D341Med (cell line): ENCODE results near the gene LRRC10B.
"Not testable (repeated sequence)": the region's sequence is repeated elsewhere in the genome, so short reads cannot be mapped to it uniquely, and the experiment has no call there.

Experiments used
- DNase-seq: peaks from one replicate; pipeline ENCODE4 v3.0.0; 2012; ENCODE audit warnings: low spot score

The LRRC10B gene

DNA sequence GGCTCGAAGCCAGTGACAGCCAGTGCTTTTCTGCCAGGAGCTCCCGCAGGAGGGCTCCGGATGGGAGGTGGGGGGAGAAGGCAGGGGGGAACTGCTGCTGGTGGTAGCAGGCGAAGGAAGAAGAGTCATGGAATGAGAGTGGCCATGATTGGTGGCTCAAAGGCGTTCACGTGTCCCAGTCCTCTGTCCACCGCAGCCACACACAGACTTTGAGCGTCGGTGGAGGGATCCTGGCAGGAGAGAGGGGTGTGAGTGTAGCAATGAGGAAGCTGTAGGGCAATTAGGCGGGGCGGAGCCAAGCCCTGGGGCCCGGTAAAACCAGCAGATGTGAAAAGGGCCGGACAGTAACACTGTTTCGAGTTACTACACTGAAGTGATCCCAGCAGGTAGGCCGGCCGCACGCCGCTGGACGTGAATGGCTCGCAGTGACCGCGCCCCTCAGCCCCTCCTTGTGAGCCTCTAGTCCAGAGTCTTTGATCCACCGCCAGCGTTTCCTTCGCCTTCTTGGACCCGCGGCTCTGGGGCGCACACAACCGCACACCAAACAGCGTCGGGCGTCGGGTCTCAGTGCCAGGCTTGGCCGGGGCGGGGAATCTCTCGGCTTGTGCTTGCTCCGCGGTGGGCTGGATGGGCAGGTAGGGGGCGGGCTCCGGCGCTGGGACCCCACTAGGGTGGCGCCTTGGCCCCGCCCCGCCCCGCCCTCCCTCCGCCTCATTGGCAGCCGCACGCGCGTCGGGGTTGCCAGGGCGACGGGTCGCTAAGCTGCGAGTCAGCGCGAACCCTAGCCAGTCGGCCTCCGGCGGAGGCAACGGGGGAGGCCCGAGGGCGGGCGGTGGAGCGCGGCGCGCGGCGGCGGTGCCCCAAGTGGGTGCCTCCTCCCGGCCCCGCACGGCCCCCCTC is at the start of gene LRRC10B:
Gene LRRC10B (plus strand): TSS at position 788 of the 900 bp plus-strand sequence. CDS start 250 bp downstream, outside the sequence.
- DNase-seq = peak; percentile 91

DNA sequence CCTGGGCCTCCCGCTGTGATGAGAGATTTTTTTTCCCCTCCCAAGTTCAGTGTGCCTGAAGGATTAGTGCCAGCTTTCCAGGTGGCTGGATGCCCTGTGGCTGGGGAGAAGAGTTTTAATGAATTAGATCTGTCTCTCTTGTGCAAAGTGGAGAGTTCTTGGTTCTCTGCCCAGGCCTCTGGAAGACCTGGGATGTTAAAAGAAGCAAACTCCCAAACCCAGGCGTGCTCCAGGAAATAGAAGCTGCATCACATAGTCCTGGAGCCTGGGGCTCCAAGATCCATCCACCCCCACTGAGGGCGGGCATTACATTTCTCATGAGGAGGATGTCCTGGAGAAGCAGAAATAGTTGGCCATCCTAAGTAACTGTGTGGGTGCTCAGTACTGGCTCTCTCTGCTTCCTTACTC is 48.1 kb upstream of the LRRC10B start:
- peak; percentile 68 for DNase-seq

DNA sequence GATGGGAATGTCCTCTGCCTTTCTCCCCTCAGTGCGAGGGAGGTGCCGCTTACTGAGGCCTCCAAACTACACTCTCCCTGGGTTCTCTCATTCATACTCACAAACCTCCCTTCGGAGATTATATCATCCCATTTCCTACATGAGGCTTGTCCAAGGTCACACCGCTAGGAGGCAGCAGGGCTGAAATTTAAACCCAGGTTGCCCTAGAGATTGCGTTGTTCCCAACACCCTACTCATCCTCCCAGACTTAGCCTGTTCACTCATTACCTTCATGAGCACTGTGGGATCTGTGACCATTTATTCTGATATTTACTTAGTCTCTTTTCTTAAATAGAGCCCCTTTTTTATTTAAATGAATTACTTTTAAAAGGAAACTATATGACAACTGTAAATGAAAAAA is 47.6 kb upstream of the LRRC10B start:
- DNase-seq = no peak

DNA sequence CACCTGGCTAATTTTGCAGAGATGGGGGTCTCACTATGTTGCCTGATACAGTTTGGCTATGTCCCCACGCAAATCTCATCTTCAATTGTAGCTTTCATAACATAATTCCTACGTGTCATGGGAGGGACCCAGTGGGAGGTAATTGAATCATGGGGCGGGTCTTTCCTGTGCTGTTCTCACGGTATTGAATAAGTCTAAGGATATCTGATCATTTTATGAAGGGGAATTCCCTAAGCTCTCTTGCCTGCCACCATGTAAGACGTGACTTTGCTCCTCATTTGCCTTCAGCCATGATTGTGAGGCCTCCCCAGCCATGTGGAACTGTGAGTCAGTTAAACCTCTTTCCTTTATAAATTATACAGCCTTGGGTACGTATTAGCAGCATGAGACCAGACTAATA is 40.9 kb upstream of the LRRC10B start:
- not testable (repeated sequence) for DNase-seq

DNA sequence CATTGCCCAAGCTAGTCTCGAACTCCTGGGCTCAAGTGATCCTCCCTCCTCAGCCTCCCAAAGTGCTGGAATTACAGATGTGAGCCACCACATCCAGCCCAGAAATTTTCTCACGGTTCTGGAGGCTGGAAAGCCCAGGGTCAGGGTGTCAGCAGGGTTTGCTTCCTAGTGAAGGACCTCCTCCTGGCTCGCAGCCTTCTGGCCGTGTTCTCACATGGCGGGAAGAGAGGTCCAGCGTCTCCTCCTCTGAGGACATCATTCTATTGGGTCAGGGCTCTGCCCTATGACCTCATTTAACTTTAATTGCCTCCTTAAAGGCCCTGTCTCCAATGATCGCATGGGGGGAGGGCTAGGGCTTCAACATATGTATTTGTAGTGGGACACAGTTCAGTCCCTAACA is 40.5 kb upstream of the LRRC10B start:
- DNase-seq = no peak

DNA sequence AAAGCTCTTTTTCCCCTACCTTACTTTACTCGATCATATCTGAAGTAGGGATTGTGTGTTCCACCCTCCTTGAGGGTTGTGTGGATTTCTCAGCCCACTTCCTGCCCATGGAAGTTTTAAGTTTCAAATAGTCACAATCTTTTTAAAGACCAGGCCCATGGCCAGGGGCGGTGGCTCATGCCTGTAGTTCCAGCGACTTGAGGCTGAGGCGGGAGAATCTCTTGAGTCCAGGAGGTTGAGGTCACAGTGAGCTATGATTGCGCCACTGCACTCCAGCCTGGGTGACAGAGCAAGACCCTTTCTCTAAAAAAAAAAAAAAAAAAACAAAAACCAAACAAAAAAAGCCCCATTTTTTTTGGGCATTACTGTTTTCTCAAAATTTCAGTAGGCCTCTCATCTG is 36.3 kb upstream of the LRRC10B start:
- DNase-seq = no peak

DNA sequence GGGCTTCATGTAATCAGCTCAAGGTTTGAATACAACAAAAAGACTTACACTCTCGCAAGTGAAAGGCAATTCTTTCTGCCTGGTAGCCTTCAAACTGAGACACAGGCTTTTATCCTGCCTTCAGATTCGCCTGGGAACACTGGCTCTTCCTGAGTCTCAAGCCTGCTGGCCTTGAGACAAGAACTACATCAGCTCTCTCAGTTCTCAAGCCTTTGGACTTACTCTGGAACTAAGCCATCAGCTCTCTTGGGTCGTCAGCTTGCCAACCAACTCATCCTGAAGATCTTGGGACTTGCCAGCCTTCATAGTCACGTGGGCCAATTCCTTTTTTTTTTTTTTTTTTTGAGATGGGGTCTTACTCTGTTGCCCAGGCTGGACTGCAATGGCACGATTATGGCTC is 35.7 kb upstream of the LRRC10B start:
- no peak for DNase-seq

DNA sequence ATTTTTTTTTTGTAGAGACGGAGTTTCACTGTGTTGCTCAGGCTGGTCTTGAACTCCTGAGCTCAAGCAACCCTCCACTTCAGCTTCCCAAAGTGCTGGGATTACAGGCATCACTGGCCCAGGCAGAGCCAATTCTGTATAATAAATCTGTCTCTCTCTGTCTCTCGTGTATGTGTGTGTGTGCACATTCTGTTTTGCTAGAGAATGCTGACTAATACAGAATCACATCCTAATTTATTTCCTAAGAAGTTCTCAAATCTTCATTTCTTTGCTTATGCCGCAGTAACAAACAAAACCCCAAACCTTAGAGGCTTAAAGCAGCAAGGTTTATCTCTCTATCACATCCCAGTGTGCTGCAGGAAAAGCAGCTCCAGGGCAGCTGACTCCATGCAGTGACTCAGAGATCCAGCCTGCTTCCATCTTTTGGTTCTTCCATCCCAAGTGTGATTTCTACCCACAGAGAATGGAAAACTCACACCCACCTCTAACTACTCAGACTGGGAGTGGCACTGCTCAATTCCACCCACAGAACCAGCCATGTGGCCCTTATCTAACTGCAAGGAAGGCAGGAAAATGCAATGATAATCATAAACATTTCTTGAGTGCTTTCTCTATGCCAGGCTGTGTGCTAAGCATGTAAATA is 35.1 kb upstream of the LRRC10B start:
- no peak for DNase-seq

DNA sequence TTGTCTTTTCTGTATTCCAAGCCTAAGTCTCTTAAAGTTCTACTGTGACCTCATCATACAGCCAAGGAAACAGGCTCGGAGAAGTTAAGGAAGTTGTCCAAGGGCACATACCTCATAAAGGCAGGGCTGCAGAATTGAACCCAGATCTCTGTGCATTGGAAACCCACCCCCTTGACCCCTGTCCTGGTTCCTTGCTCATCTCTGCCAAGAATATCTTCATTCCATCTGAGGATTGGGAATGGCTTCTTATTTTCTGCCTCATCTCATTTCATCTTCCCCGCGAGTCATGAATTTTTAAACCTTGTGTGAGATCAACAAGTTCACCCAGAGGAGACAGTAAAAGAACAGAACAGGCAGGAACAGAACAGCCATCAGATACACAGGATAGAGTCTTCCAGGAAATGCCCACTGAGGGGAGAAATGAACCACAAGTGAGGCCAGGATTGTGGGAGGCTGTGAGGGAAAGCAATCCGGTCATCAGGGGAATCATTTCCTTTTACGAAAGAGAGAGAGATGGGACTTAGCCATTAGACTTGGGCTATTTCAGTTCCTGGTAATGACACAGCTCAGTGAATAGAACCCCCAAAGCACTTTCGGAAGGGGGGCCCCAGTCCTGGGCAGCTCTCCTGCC is 34.4 kb upstream of the LRRC10B start:
- no peak for DNase-seq

DNA sequence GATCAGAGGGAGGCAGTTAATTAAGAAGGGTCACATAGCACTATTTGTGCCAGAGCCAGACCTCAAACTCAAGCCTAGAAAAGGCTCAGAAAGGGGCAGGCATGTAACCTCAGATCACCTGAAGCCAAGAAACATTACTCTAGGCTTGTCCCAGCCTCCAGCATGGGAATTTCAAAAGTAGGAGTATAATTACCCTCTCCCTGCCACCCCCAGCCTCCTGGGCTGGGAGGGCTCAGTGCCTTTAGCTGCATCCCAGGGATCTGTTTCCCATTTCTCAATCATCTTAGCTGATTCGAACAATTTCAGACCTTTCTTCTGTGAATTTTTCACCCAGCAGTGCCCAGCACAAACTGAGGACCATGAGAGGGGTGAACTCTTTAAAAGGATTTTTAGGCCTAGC is 33.1 kb upstream of the LRRC10B start:
- DNase-seq = no peak

DNA sequence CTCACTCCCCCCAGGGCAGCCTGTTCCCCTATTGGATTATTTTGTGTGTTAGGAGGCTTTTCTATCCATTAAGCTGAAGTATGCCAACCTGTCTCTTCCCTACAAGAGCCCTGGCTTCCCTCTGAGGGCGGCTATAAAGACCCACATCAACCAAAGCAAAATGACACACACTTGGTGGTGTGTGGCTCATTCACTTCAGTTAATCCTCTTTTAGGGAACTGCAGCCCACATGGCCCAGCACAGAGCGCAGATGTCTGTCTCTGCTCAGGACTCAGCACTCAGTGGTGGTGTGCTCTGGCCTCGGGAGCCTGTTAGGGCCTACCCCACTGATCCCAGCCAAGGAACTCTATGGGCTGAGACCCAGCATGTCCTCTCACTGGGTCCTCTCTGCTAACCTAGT is 32.2 kb upstream of the LRRC10B start:
- peak; percentile 42 for DNase-seq

DNA sequence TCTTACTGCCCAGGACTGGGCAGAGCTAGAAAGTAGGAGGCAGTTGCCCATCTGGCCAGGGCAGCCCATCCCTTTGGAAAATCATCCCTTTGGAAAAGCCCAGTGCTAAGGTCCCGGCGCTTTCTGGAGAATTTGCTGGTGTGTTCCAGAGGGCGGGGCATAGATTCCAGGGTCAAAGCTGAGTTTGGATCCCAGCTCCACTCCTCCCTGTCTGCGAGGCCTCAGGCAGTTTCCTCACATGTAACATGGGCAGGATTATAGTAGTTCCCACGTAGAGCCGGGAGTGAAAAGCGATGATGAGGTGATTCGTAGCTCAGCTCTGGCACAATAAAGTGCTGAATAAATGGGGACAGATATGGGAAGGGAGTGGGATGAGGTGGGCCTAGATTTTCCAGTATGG is 31.4 kb upstream of the LRRC10B start:
- no peak for DNase-seq

DNA sequence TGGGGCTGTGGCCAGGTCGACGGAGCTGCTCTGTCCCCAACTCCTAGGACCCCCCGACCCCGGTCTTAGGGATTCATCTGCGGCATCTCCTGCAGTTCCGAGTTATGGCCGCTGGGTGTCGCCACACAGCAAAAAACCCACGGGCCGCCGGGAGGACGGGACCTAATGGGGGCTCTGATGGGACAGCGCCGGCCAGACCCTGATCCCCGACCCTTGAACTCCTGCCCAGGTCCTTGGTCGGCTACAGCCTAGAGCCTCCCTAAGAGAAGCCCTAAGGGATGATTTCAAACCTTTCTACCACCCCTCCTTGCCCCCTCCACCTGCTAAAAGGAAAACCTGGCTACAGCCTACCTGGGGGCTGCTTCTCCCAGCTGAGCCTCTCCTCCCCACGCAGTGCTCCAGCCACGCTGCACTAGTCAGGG is 30.8 kb upstream of the LRRC10B start:
- DNase-seq = peak; percentile 85

DNA sequence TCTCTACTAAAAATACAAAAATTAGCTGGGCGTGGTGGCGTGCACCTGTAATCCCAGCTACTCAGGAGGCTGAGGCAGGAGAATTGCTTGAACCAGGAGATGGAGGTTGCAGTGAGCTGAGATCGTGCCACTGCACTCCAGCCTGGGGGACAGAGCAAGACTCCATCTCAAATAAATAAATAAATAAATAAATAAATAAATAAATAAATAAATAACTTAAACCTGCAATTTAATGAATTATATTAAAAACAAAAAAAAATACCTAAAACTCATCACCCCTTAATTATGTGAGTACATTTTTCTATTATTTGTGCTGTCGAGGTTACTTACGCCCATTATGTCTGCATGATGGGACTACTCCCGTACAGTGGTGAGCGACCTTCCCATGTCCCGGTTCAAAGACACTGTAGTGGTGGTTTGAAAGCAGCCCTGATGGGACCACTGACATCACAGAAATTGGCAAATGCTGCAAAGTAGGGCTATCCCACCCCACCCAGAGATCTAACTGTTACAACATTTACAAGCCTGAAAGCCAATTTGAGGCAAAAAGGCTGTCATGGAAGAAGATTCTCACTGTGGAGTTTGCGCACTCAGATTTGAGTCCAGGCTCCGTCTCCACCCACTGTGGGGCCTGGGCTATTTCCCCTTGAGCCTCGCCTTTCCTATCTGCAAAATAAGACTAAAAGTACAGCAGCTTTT is 29.0 kb upstream of the LRRC10B start:
- not testable (repeated sequence) for DNase-seq

DNA sequence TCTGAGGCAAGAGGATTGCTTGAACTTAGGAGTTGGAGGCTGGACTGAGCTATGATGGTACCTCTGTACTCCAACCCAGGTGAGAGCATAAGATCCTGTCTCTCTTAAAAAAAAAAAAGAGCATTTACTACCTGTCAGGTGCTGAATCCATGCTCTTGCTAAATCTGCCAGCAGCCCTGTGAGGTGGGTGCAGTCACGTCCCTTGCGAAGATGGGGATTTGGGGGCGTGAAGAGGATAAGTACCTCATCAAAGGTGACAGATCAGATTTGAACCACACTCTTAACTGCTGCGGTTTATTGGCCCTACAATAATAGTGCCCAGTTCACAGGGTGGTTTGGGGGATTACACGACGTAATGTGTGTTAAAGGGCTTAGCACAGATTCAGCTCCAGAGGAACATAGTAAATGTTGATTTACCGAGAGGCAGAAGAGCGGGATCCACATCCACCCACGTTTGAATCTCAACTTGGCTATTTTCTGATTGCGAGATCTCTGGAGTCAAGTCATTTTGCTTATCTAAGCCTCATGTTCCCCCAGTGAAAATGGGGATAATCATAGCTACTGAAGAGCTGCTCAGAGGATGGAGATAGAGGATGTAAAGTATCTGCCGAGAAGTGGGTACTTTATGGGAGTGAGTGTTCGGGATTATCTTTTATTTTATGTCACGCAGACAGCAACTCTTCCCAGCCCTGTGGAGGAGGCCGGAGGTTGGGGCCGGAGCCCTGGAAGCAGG is 28.1 kb upstream of the LRRC10B start:
- no peak for DNase-seq

DNA sequence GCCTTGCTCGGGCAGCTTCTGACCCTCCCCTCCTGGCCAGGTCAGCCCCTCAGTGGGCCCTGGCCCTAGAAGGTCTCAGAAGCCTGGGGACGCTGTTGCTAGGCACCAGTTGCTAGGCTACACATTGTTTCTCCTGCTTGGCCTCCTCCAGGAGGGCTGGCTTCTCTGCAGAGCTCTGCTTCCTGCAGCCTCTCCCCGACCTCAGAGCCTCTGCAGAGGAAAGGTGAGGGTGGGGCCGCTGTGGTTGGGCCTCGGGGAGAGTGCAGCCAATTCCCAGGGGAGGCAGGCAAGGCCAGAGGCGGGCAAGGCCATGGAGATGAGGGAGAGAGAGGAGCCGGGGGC is 27.6 kb upstream of the LRRC10B start:
- peak; percentile 56 for DNase-seq

DNA sequence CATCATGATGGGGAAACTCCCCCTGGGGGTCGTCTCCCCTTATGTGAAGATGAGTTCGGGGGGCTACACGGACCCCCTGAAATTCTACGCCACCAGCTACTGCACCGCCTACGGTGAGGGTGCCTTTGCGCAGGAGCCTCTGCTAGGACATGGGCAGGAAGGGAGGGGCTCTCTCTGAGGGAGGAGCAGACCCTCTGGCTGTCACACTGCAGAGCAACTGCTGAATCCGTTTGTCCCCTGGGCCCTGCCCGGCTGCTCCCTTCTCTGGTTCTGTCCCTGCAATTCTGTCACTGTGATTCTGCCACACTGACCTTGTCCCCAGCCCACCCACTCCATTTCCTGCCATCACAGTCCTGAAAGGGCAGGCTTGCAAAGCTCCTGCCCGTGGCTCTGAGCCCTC is 26.7 kb upstream of the LRRC10B start:
- DNase-seq = no peak

DNA sequence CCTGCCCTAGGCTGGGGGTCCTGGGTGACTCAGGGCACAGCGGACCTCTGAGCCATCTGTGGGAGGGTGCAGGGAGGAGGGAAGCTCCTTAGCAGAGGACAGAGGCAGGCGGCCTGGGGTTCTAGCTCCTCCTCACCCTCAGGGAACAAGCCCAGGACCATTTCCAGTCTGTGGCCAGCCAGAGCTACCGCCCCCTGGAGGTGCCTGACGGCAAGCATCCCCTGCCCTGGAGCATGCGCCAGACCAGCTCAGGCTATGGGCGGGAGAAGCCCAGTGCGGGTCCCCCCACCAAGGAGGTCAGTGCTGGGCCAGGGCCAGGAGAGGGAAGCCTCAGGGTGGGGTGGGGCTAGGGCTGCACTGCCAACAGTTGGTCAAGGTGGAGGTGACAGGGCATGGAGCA is 26.0 kb upstream of the LRRC10B start:
- peak; percentile 77 for DNase-seq

DNA sequence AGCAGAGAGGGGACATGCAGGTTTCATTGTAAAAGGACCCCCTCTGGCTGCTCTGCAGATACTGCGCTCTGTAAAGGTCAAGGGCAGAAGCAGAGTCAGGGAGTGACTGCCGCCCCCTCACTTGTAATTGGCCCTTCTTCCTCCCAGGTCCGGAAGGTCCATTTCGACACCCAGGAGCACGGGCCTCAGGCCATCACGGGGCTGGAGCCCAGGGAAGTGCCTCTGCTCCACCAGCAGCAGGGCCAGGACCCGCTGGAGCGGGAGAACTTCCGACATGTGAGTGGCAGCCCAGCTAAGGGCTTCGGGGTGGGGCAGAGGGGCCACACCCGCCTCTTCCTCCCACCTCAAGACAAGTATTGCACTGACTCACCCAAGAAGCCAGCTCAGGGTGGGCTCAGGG is 24.0 kb upstream of the LRRC10B start:
- DNase-seq = peak; percentile 34

DNA sequence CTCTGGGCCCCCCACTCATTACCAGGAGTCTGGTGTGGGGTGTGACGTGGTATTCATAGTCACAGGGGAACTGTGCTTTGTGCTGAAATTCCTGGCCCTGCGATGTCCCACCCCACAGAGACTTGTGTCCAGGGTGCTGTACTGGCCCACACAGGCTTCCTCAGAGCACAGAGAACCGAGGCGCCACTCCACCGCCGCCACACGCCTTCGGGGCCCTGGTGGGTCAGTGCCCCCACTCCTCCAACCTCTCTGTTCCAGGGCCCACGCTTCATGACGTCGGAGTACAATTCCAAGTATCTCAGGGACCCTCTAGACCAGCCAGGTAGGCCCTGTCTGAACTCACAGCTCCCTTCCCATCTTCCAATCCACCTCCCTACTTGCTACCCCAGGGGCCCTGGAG is 23.5 kb upstream of the LRRC10B start:
- no peak for DNase-seq

DNA sequence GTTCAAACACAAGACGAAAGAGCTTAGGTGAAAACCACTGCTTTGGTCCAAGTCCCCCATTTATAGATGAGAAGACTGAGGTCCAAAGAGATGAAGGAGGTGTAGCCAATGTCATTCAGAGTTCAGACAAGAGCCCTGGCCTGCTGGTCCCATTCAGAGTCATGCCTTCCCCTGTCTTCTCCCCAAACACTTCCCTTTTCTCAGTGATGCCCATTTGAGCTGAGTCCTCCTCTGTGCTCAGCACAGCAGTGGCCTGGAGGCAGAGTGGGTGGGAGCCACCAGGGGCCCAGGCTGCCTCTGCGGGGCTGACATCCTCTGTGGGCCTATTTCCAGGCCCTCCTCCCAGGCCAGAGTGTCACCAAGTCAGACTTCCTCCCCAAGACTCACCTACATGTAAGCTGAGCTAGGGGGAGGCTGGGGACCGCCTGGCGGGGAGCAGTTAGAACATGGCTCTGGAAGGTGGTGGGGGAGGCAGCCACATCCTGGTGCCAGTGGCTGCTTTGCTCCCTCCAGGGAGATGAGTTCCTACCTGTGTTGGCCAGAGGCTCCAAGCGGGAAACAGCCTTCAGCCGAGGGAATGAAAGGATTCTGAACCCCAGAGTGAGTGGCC is 22.4 kb upstream of the LRRC10B start:
- no peak for DNase-seq
